CD4-positive, CD25-positive, alpha-beta regulatory T cell (primary cell): ENCODE measurements around the gene PCDHGC5. TPM values are rescaled to one million over a fixed set of nuclear protein-coding genes. Genes with fewer than 3 reads are reported as not detected.

Experiments
- ATAC-seq, 2 donors: fragments of 150-1000 bp; cut with Tn5 transposase; one replicate each; pipeline ENCODE4 v1.10.0; 2021; ENCODE audit warnings: low read depth in 2 of 2, moderate number of reproducible peaks in 2 of 2, moderate library complexity in 1 of 2
- DNase-seq, 3 donors: peaks; one replicate each; pipeline versions ENCODE4 v3.0.0 to v3.0.0-alpha.2; 2012 to 2022; ENCODE audit warnings: mixed read lengths in 1 of 3
- H3K27ac ChIP-seq: one replicate; pipeline ENCODE4 v1.7.0; 2013; ENCODE audit warnings: mild to moderate bottlenecking, low read length; ENCODE audit not compliant: insufficient read depth, poor library complexity, severe bottlenecking
- H3K27me3 ChIP-seq: one replicate; pipeline ENCODE4 v1.7.0; 2013; ENCODE audit warnings: low read length; ENCODE audit not compliant: control insufficient read depth, insufficient read depth
- H3K36me3 ChIP-seq: one replicate; pipeline ENCODE4 v1.7.0; 2013; ENCODE audit warnings: mild to moderate bottlenecking, low read length, moderate library complexity; ENCODE audit not compliant: control insufficient read depth, insufficient read depth
- H3K4me1 ChIP-seq: 2 replicates; pipeline ENCODE4 v1.7.0; 2013; ENCODE audit warnings: mild to moderate bottlenecking, low read length; ENCODE audit not compliant: insufficient read depth, control insufficient read depth, poor library complexity, severe bottlenecking
- H3K4me3 ChIP-seq: one replicate; pipeline ENCODE4 v1.7.0; 2013; ENCODE audit warnings: low read depth, mild to moderate bottlenecking, low read length, moderate library complexity
- H3K9me3 ChIP-seq, 2 experiments: 1 replicate in 1 of 2; 2 replicates in 1 of 2; pipeline ENCODE4 v1.7.0; 2013; ENCODE audit warnings: low read length in 2 of 2, mild to moderate bottlenecking in 1 of 2, moderate library complexity in 1 of 2; ENCODE audit not compliant: control insufficient read depth in 2 of 2
- H3K27ac Mint-ChIP-seq, 3 donors: one replicate each; pipeline ENCODE4 v1.8.0; 2020 to 2022; ENCODE audit warnings: mild to moderate bottlenecking in 3 of 3, mixed read lengths in 3 of 3, moderate library complexity in 2 of 3
- H3K27me3 Mint-ChIP-seq: one replicate; pipeline ENCODE4 v1.8.0; 2022; ENCODE audit warnings: mild to moderate bottlenecking, mixed read lengths
- H3K36me3 Mint-ChIP-seq: one replicate; pipeline ENCODE4 v1.8.0; 2020; ENCODE audit warnings: mixed read lengths
- H3K4me1 Mint-ChIP-seq, 4 donors: one replicate each; pipeline ENCODE4 v1.8.0; 2020 to 2022; ENCODE audit warnings: mixed read lengths in 4 of 4, mild to moderate bottlenecking in 1 of 4
- H3K4me3 Mint-ChIP-seq, 4 donors: one replicate each; pipeline ENCODE4 v1.8.0; 2020 to 2022; ENCODE audit warnings: mild to moderate bottlenecking in 4 of 4, mixed read lengths in 4 of 4, moderate library complexity in 3 of 4
- H3K9me3 Mint-ChIP-seq, 7 donors: one replicate each; pipeline ENCODE4 v1.8.0; 2020 to 2022; ENCODE audit warnings: mixed read lengths in 7 of 7, mild to moderate bottlenecking in 3 of 7, moderate library complexity in 2 of 7
- polyA plus RNA-seq, 4 donors: library from polyadenylated mRNA; unstranded; fragments of 300-500 nt; fragmentation: Illumina TruSeq; gene quantifications; one replicate each; pipeline ENCODE4 v1.2.3, GENCODE V29; 2021
- total RNA-seq: library from RNA; stranded (reverse); gene quantifications from one replicate; pipeline ENCODE4 v1.2.3, GENCODE V29; 2022

The PCDHGC5 gene
- total and polyA plus RNA-seq, 5 donors from 2014 or later, result not detected

DNA sequence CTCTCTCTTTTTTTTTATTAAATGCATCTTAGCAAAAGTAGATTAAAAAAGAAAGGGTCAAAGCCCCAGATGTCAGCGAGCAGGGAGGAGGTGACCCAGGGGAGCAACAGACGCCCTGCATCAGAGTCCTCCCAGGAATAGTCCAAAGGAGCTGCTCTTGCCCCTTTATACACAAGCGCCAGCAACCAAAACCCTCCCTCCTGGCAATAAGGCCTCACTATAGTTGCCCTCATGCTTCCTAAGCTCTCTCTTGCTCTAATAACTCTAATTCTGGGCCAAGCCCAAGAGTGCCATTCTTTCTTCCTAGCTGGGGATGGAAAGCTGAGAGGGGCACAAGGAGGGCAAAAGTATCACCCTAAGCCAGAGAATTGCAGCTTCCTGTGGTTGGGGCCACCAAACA is 26.3 kb downstream of the PCDHGC5 start:
- DNase-seq (no peak), ATAC-seq (no peak)
- Mint-ChIP-seq H3K9me3 (no peaks in the 10 kb centered on the region), H3K4me1 (peaks cover 5 to 33% (median 25%) of the 10 kb centered on the region in 4 donors), H3K36me3 (peaks cover 37% of the 10 kb centered on the region), H3K27ac (peak overlapping the region in 2 of 3 donors; percentile 65 to 72), H3K4me3 (peak overlapping the region in 2 of 4 donors; percentile 5 to 67), H3K27me3 (no peaks in the 10 kb centered on the region)
- no peak overlapping the region for H3K27ac ChIP-seq
- H3K9me3 ChIP-seq, result no peaks in the 10 kb centered on the region
- no peak overlapping the region for H3K4me3 ChIP-seq
- H3K27me3 ChIP-seq, result no peaks in the 10 kb centered on the region
- H3K36me3 ChIP-seq, result peaks cover 49% of the 10 kb centered on the region
- peaks cover 18% of the 10 kb centered on the region for H3K4me1 ChIP-seq

- no peaks in the 10 kb centered on the region for H3K27me3 ChIP-seq
- DNase-seq (no peak), ATAC-seq (no peak)
- H3K4me3 Mint-ChIP-seq, result peak overlapping the region in 1 of 4 donors; percentile 16
- H3K27ac Mint-ChIP-seq, result peak overlapping the region in 2 of 3 donors; percentile 56 to 67
- H3K9me3 Mint-ChIP-seq, result no peaks in the 10 kb centered on the region
- no peaks in the 10 kb centered on the region for H3K27me3 Mint-ChIP-seq
- H3K36me3 Mint-ChIP-seq, result peaks cover 46% of the 10 kb centered on the region
- H3K4me3 ChIP-seq, result no peak overlapping the region
- H3K4me1 ChIP-seq, result peaks cover 18% of the 10 kb centered on the region
- no peaks in the 10 kb centered on the region for H3K9me3 ChIP-seq
- H3K36me3 ChIP-seq, result peaks cover 58% of the 10 kb centered on the region
- no peak overlapping the region for H3K27ac ChIP-seq
- peaks cover 5 to 34% (median 25%) of the 10 kb centered on the region in 4 donors for H3K4me1 Mint-ChIP-seq
Observed at GRCh38 chr5:141515946-141516671, 27.2 kb downstream of the PCDHGC5 start.

DNA sequence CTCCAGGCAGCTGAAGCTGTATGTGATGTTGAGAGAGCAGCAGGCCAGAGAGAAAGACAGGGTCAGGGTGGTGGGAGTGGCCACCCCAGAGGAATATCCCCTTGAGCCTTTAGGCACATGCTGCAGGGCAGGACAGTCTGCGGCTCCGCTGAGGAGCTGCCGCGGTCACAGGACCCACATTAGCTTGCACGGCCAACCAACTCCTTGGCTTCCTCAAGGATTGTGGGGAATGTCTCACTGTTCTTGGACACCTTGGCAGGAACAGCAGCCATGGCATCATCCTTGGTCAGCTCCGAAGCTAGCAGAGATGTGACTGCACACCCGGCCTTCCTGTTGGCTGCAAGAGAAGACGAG is 27.8 kb downstream of the PCDHGC5 start:
- H3K27me3 ChIP-seq, result no peaks in the 10 kb centered on the region
- no peak for DNase-seq
- no peaks in the 10 kb centered on the region for H3K27me3 Mint-ChIP-seq
- peaks cover 5 to 34% (median 26%) of the 10 kb centered on the region in 4 donors for H3K4me1 Mint-ChIP-seq
- ATAC-seq, result no peak
- no peaks in the 10 kb centered on the region for H3K9me3 Mint-ChIP-seq
- no peak overlapping the region for H3K4me3 ChIP-seq
- H3K4me1 ChIP-seq, result peaks cover 18% of the 10 kb centered on the region
- H3K27ac Mint-ChIP-seq, result peak overlapping the region in 1 of 3 donors; percentile 67
- peaks cover 63% of the 10 kb centered on the region for H3K36me3 ChIP-seq
- no peak overlapping the region for H3K27ac ChIP-seq
- peaks cover 51% of the 10 kb centered on the region for H3K36me3 Mint-ChIP-seq
- H3K9me3 ChIP-seq, result no peaks in the 10 kb centered on the region
- H3K4me3 Mint-ChIP-seq, result no peak overlapping the region

DNA sequence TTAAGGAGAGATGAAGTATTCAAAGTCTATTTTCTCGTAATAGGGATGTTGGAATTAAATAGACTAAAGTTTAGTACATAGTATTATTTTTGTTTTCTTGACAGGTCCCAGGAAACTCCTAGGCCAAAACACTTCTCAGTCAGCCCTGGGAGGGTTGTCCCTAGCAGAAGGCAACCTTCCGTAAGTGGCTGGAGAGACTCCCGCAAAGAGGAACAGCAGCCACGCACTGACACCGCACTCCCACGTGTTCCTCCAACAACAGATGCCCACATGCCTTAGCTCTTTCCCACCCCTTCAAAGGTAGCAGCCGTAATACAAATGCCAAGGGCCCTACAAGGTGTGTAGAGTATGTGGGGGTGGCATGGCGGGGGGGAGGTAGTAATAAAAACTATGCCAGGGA is 28.4 kb downstream of the PCDHGC5 start:
- DNase-seq (no peak), ATAC-seq (no peak)
- Mint-ChIP-seq H3K27ac (peak overlapping the region in 1 of 3 donors; percentile 23), H3K27me3 (no peaks in the 10 kb centered on the region), H3K4me3 (no peak overlapping the region), H3K9me3 (no peaks in the 10 kb centered on the region), H3K4me1 (peaks cover 5 to 36% (median 28%) of the 10 kb centered on the region in 4 donors), H3K36me3 (peaks cover 57% of the 10 kb centered on the region)
- H3K27ac ChIP-seq, result no peak overlapping the region
- peaks cover 18% of the 10 kb centered on the region for H3K4me1 ChIP-seq
- H3K4me3 ChIP-seq, result no peak overlapping the region
- no peaks in the 10 kb centered on the region for H3K27me3 ChIP-seq
- no peaks in the 10 kb centered on the region for H3K9me3 ChIP-seq
- H3K36me3 ChIP-seq, result peaks cover 70% of the 10 kb centered on the region

GRCh38 chr5:141517880-141518617 is 29.2 kb downstream of the PCDHGC5 start:
- Mint-ChIP-seq H3K27me3 (no peaks in the 10 kb centered on the region), H3K4me3 (no peak overlapping the region), H3K36me3 (peaks cover 59% of the 10 kb centered on the region), H3K4me1 (peaks cover 5 to 32% (median 26%) of the 10 kb centered on the region in 4 donors), H3K9me3 (no peaks in the 10 kb centered on the region), H3K27ac (peak overlapping the region in 1 of 3 donors; percentile 23)
- ATAC-seq (no peak), DNase-seq (no peak)
- Histone ChIP-seq H3K27ac (no peak overlapping the region), H3K36me3 (peaks cover 77% of the 10 kb centered on the region), H3K9me3 (no peaks in the 10 kb centered on the region), H3K27me3 (no peaks in the 10 kb centered on the region), H3K4me1 (peaks cover 16% of the 10 kb centered on the region), H3K4me3 (no peak overlapping the region)

DNA sequence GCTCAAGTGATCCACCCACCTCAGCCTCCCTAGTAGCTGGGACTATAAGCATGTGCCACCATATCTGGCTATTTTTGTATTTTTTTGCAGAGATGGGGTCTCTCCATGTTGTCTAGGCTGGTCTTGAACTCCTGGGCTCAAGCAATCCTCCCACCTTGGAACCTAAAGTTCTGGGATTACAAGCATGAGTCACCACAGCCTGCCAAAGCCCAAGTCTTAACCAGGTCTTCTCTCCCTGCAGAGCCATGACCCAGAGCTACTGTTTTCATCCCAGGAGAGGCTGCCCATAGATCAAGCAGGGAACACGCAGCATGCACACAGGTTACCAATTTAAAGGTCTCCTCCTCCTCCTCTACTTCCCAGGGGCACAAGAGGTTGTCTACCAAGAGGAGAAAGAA is 29.7 kb downstream of the PCDHGC5 start:
- H3K4me1 Mint-ChIP-seq, result peaks cover 5 to 32% (median 25%) of the 10 kb centered on the region in 4 donors
- H3K27me3 Mint-ChIP-seq, result no peaks in the 10 kb centered on the region
- Histone ChIP-seq H3K4me1 (peaks cover 11% of the 10 kb centered on the region), H3K27me3 (no peaks in the 10 kb centered on the region), H3K9me3 (no peaks in the 10 kb centered on the region), H3K27ac (no peak overlapping the region), H3K4me3 (no peak overlapping the region), H3K36me3 (peaks cover 83% of the 10 kb centered on the region)
- peak overlapping the region in 2 of 3 donors; percentile 25 to 61 for H3K27ac Mint-ChIP-seq
- no peak overlapping the region for H3K4me3 Mint-ChIP-seq
- peaks cover 59% of the 10 kb centered on the region for H3K36me3 Mint-ChIP-seq
- ATAC-seq, result no peak
- no peaks in the 10 kb centered on the region for H3K9me3 Mint-ChIP-seq
- no peak for DNase-seq

DNA sequence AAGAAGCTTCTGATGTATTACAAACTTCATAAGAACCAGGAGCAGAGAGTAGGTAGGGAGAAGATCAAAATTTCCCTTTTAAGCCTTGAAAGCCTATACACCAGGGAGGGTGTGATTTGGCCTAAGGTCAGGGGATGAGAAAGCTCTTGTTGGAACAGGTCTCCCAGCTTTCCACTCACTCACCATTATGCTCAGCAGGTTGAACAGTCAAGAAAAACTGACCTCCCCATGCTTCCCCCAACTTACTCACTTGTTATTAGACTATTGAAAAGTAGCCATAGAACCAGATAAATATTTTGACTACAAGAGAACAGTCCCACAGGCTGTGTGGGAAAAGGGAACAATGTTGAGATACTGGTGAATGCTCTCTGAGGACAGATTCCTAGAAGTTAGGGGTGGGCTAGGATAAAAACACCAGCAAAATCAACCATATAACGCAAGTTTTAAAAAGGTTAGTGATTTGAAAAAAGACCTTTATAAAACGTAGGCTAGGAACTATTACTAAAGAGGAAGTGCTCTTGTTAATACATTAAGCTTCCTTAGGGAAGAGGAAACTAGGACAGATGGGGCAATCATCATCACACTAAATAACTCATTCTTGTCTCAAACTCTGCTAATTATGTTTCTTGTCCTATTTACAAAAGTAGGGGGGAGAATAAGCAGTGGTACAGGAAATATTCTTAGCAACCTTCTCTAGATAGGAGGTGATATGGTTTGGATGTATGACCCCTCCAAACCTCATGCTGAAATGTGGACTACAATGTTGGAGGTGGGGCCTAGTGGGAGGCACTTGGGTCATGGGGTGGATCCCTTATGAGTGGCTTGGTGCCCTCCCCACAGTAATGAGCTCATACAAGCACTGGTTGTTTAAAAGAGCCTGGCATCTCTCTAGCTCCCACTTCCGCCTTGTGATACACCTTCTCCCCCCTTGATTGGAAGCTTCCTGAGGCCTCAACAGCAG is 31.0 kb downstream of the PCDHGC5 start:
- Histone ChIP-seq H3K27ac (no peak overlapping the region), H3K27me3 (no peaks in the 10 kb centered on the region), H3K4me1 (no peaks in the 10 kb centered on the region), H3K36me3 (peaks cover 95% of the 10 kb centered on the region), H3K4me3 (no peak overlapping the region), H3K9me3 (no peaks in the 10 kb centered on the region)
- H3K4me3 Mint-ChIP-seq, result no peak overlapping the region
- no peaks in the 10 kb centered on the region for H3K9me3 Mint-ChIP-seq
- ATAC-seq, result no peak
- H3K36me3 Mint-ChIP-seq, result peaks cover 68% of the 10 kb centered on the region
- H3K27ac Mint-ChIP-seq, result no peak overlapping the region
- H3K27me3 Mint-ChIP-seq, result no peaks in the 10 kb centered on the region
- peaks cover 5 to 27% (median 24%) of the 10 kb centered on the region in 4 donors for H3K4me1 Mint-ChIP-seq
- DNase-seq, result no peak
